ENCODE results near the gene ABCC9. TPM values are rescaled to one million over a fixed set of nuclear protein-coding genes. Genes with fewer than 3 reads are reported as not detected.

The ABCC9 gene
- total RNA-seq, 1 experiment from 2014 or later = not detected

GRCh38 chr12:21918456-21918855 is 22.8 kb downstream of the ABCC9 start:
- H3K4me3 Mint-ChIP-seq (ENCODE audit: low read depth, unreplicated experiment) = no peak overlapping the region
- intact Hi-C loops (cut with micrococcal nuclease; ENCODE audit: unreplicated experiment) = no loop called here
- BruUV-seq (replicated peaks) = no TSS peak
- no peak overlapping the region for H3K27ac Mint-ChIP-seq (ENCODE audit: unreplicated experiment)
- TF ChIP-seq, protein P1, sequence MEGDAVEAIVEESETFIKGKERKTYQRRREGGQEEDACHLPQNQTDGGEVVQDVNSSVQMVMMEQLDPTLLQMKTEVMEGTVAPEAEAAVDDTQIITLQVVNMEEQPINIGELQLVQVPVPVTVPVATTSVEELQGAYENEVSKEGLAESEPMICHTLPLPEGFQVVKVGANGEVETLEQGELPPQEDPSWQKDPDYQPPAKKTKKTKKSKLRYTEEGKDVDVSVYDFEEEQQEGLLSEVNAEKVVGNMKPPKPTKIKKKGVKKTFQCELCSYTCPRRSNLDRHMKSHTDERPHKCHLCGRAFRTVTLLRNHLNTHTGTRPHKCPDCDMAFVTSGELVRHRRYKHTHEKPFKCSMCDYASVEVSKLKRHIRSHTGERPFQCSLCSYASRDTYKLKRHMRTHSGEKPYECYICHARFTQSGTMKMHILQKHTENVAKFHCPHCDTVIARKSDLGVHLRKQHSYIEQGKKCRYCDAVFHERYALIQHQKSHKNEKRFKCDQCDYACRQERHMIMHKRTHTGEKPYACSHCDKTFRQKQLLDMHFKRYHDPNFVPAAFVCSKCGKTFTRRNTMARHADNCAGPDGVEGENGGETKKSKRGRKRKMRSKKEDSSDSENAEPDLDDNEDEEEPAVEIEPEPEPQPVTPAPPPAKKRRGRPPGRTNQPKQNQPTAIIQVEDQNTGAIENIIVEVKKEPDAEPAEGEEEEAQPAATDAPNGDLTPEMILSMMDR (IDR thresholded peaks at IDR 0.05; ENCODE audit: unreplicated experiment) = no peak
- H3K36me3 Mint-ChIP-seq (ENCODE audit: insufficient read depth, unreplicated experiment) = no peaks in the 10 kb centered on the region
- DNase-seq = no peak
- H3K27me3 Mint-ChIP-seq (ENCODE audit: unreplicated experiment) = no peaks in the 10 kb centered on the region
- no peaks in the 10 kb centered on the region for H3K9me3 Mint-ChIP-seq (ENCODE audit: low read depth, unreplicated experiment)
- H3K4me1 Mint-ChIP-seq (ENCODE audit: low read depth, unreplicated experiment) = no peaks in the 10 kb centered on the region
- CTCF ChIA-PET = no interaction called here

- H3K4me1 Mint-ChIP-seq (ENCODE audit: low read depth, unreplicated experiment) = peaks cover 9% of the 10 kb centered on the region
- BruUV-seq (replicated peaks) = no TSS peak
- H3K27me3 Mint-ChIP-seq (ENCODE audit: unreplicated experiment) = no peaks in the 10 kb centered on the region
- CTCF ChIA-PET = interaction anchor here (1.5 kb wide), 1 partner anchor 216 kb away, joined by 5 read pairs; no protein-coding TSS in a partner anchor
- no peak overlapping the region for H3K27ac Mint-ChIP-seq (ENCODE audit: unreplicated experiment)
- intact Hi-C loops (cut with micrococcal nuclease; ENCODE audit: unreplicated experiment) = no loop called here
- no peak for DNase-seq
- no peak overlapping the region for H3K4me3 Mint-ChIP-seq (ENCODE audit: low read depth, unreplicated experiment)
- H3K36me3 Mint-ChIP-seq (ENCODE audit: insufficient read depth, unreplicated experiment) = no peaks in the 10 kb centered on the region
- no peaks in the 10 kb centered on the region for H3K9me3 Mint-ChIP-seq (ENCODE audit: low read depth, unreplicated experiment)
- TF ChIP-seq, protein P1 (IDR thresholded peaks at IDR 0.05; ENCODE audit: unreplicated experiment) = no peak
These were observed 27.4 kb downstream of the ABCC9 start for GRCh38 chr12:21913823-21914222.

- H3K9me3 Mint-ChIP-seq (ENCODE audit: low read depth, unreplicated experiment) = no peaks in the 10 kb centered on the region
- DNase-seq = no peak
- H3K27ac Mint-ChIP-seq (ENCODE audit: unreplicated experiment) = peak overlapping the region; percentile 9
- H3K4me1 Mint-ChIP-seq (ENCODE audit: low read depth, unreplicated experiment) = peaks cover 9% of the 10 kb centered on the region
- no peaks in the 10 kb centered on the region for H3K36me3 Mint-ChIP-seq (ENCODE audit: insufficient read depth, unreplicated experiment)
- no peaks in the 10 kb centered on the region for H3K27me3 Mint-ChIP-seq (ENCODE audit: unreplicated experiment)
- intact Hi-C loops (cut with micrococcal nuclease; ENCODE audit: unreplicated experiment) = no loop called here
- H3K4me3 Mint-ChIP-seq (ENCODE audit: low read depth, unreplicated experiment) = peak overlapping the region; percentile 10
- CTCF ChIA-PET = no interaction called here
- TF ChIP-seq, protein P1 (IDR thresholded peaks at IDR 0.05; ENCODE audit: unreplicated experiment) = no peak
- BruUV-seq (replicated peaks) = no TSS peak
These were observed 28.9 kb downstream of the ABCC9 start for GRCh38 chr12:21912318-21912717.

GRCh38 chr12:21911832-21912231 is 29.4 kb downstream of the ABCC9 start:
- TF ChIP-seq, protein P1 (IDR thresholded peaks at IDR 0.05; ENCODE audit: unreplicated experiment) = no peak
- Mint-ChIP-seq H3K9me3 (ENCODE audit: low read depth, unreplicated experiment) (no peaks in the 10 kb centered on the region), H3K4me3 (ENCODE audit: low read depth, unreplicated experiment) (peak overlapping the region; percentile 10), H3K36me3 (ENCODE audit: insufficient read depth, unreplicated experiment) (no peaks in the 10 kb centered on the region), H3K4me1 (ENCODE audit: low read depth, unreplicated experiment) (peaks cover 9% of the 10 kb centered on the region), H3K27me3 (ENCODE audit: unreplicated experiment) (no peaks in the 10 kb centered on the region), H3K27ac (ENCODE audit: unreplicated experiment) (peak overlapping the region; percentile 9)
- intact Hi-C loops (cut with micrococcal nuclease; ENCODE audit: unreplicated experiment) = no loop called here
- CTCF ChIA-PET = no interaction called here
- BruUV-seq (replicated peaks) = no TSS peak
- no peak for DNase-seq

Measured in Calu3 (cell line).